HG03439 (cell line): ENCODE measurements around the gene TMEM221.
"Not testable (repeated sequence)": the region's sequence is repeated elsewhere in the genome, so short reads cannot be mapped to it uniquely, and the experiment has no call there.

ENCODE experiments used
- ATAC-seq: cut with Tn5 transposase; IDR thresholded peaks from one replicate; pipeline ENCODE4 v1.9.1; 2021; ENCODE audit warnings: mild to moderate bottlenecking, moderate library complexity; ENCODE audit not compliant: unreplicated experiment

The TMEM221 gene

GRCh38 chr19:17475011-17475540, 26.6 kb upstream of the TMEM221 start:
- ATAC-seq = not testable (repeated sequence)

GRCh38 chr19:17473041-17473440, 24.6 kb upstream of the TMEM221 start:
- no peak for ATAC-seq

GRCh38 chr19:17471410-17472125, 23.1 kb upstream of the TMEM221 start:
- ATAC-seq = no peak

GRCh38 chr19:17470068-17470841, 21.8 kb upstream of the TMEM221 start, which contains the start of gene SLC27A1:
SLC27A1 (plus strand) TSS chr19:17470524; CDS start chr19:17470541, 17 bp downstream.
- ATAC-seq = peak; percentile 81

- peak; percentile 55 for ATAC-seq
Measured at GRCh38 chr19:17469481-17470067, 21.1 kb upstream of the TMEM221 start.

- no peak for ATAC-seq
Measured at GRCh38 chr19:17469092-17469480, 20.6 kb upstream of the TMEM221 start.

- no peak for ATAC-seq
Measured at GRCh38 chr19:17468302-17469091, 20.0 kb upstream of the TMEM221 start.

- no peak for ATAC-seq
Measured at GRCh38 chr19:17467471-17468301, 19.2 kb upstream of the TMEM221 start.

GRCh38 chr19:17466487-17466850, 18.0 kb upstream of the TMEM221 start:
- ATAC-seq = no peak

- no peak for ATAC-seq
Measured at GRCh38 chr19:17460372-17461230, 12.1 kb upstream of the TMEM221 start, which contains the start of gene NXNL1. NXNL1 (minus strand) TSS chr19:17460926; CDS start chr19:17460869, 57 bp downstream.

GRCh38 chr19:17458970-17459369, 10.5 kb upstream of the TMEM221 start:
- no peak for ATAC-seq

GRCh38 chr19:17457616-17458015, 9.1 kb upstream of the TMEM221 start:
- ATAC-seq = no peak

GRCh38 chr19:17456127-17456526, 7.7 kb upstream of the TMEM221 start:
- no peak for ATAC-seq

- no peak for ATAC-seq
Measured at GRCh38 chr19:17455308-17456123, 7.0 kb upstream of the TMEM221 start.

- ATAC-seq = no peak
Measured at GRCh38 chr19:17454576-17455071, 6.2 kb upstream of the TMEM221 start.

GRCh38 chr19:17451820-17452219, 3.4 kb upstream of the TMEM221 start:
- no peak for ATAC-seq

GRCh38 chr19:17450264-17451075, 2.0 kb upstream of the TMEM221 start:
- no peak for ATAC-seq
